ENCODE results near the gene MDP1. TPM values are rescaled to one million over a fixed set of nuclear protein-coding genes. Genes with fewer than 3 reads are reported as not detected.
"Not testable (repeated sequence)": the region's sequence is repeated elsewhere in the genome, so short reads cannot be mapped to it uniquely, and the experiment has no call there.

MDP1 gene
- total RNA-seq, 1 donor: 4.5 TPM

GRCh38 chr14:24204163-24205146, 11.4 kb downstream of the MDP1 start:
- H3K4me3 ChIP-seq (ENCODE audit: low read length): no peak overlapping the region
- H3K9me3 ChIP-seq (ENCODE audit: low read depth, low read length): no peaks in the 10 kb centered on the region
- H3K27me3 ChIP-seq (ENCODE audit: insufficient read depth, low read length): no peaks in the 10 kb centered on the region
- peaks cover 7% of the 10 kb centered on the region for H3K4me1 ChIP-seq (ENCODE audit: insufficient read depth, low read length)

- peaks cover 16% of the 10 kb centered on the region for H3K4me1 ChIP-seq (ENCODE audit: insufficient read depth, low read length)
- not testable (repeated sequence) for H3K27me3 ChIP-seq (ENCODE audit: insufficient read depth, low read length); H3K4me3 ChIP-seq (ENCODE audit: low read length); H3K9me3 ChIP-seq (ENCODE audit: low read depth, low read length)
Measured at GRCh38 chr14:24203249-24203886, 12.5 kb downstream of the MDP1 start.

- not testable (repeated sequence) for H3K9me3 ChIP-seq (ENCODE audit: low read depth, low read length); H3K27me3 ChIP-seq (ENCODE audit: insufficient read depth, low read length); H3K4me3 ChIP-seq (ENCODE audit: low read length)
- H3K4me1 ChIP-seq (ENCODE audit: insufficient read depth, low read length): peaks cover 14% of the 10 kb centered on the region
Measured at GRCh38 chr14:24202538-24202937, 13.3 kb downstream of the MDP1 start.

- H3K4me1 ChIP-seq (ENCODE audit: insufficient read depth, low read length): peaks cover 36% of the 10 kb centered on the region
- H3K9me3 ChIP-seq (ENCODE audit: low read depth, low read length): no peaks in the 10 kb centered on the region
- H3K4me3 ChIP-seq (ENCODE audit: low read length): no peak overlapping the region
- H3K27me3 ChIP-seq (ENCODE audit: insufficient read depth, low read length): no peaks in the 10 kb centered on the region
Measured at GRCh38 chr14:24198814-24199524, 16.9 kb downstream of the MDP1 start.

GRCh38 chr14:24197056-24197450, 18.8 kb downstream of the MDP1 start:
- Histone ChIP-seq H3K9me3 (ENCODE audit: low read depth, low read length) (no peaks in the 10 kb centered on the region), H3K27me3 (ENCODE audit: insufficient read depth, low read length) (no peaks in the 10 kb centered on the region), H3K4me1 (ENCODE audit: insufficient read depth, low read length) (peaks cover 36% of the 10 kb centered on the region), H3K4me3 (ENCODE audit: low read length) (no peak overlapping the region)

GRCh38 chr14:24196071-24197055, 19.5 kb downstream of the MDP1 start:
- H3K4me1 ChIP-seq (ENCODE audit: insufficient read depth, low read length): peaks cover 36% of the 10 kb centered on the region
- H3K9me3 ChIP-seq (ENCODE audit: low read depth, low read length): no peaks in the 10 kb centered on the region
- no peaks in the 10 kb centered on the region for H3K27me3 ChIP-seq (ENCODE audit: insufficient read depth, low read length)
- H3K4me3 ChIP-seq (ENCODE audit: low read length): peak overlapping the region; percentile 67

GRCh38 chr14:24195186-24196070, 20.4 kb downstream of the MDP1 start, which contains the start of gene TM9SF1:
TSS of gene TM9SF1 (minus strand) at chr14:24195441. CDS start at chr14:24195019, 422 bp downstream.
- no peaks in the 10 kb centered on the region for H3K9me3 ChIP-seq (ENCODE audit: low read depth, low read length)
- peaks cover 36% of the 10 kb centered on the region for H3K4me1 ChIP-seq (ENCODE audit: insufficient read depth, low read length)
- peak within 1 kb of the TSS; percentile 67 for H3K4me3 ChIP-seq (ENCODE audit: low read length)
- no peaks in the 10 kb centered on the region for H3K27me3 ChIP-seq (ENCODE audit: insufficient read depth, low read length)

- no peaks in the 10 kb centered on the region for H3K27me3 ChIP-seq (ENCODE audit: insufficient read depth, low read length)
- no peaks in the 10 kb centered on the region for H3K9me3 ChIP-seq (ENCODE audit: low read depth, low read length)
- peak overlapping the region; percentile 67 for H3K4me3 ChIP-seq (ENCODE audit: low read length)
- H3K4me1 ChIP-seq (ENCODE audit: insufficient read depth, low read length): peaks cover 36% of the 10 kb centered on the region
Measured at GRCh38 chr14:24194873-24195185, 21.0 kb downstream of the MDP1 start.

GRCh38 chr14:24194186-24194872, 21.5 kb downstream of the MDP1 start:
- H3K9me3 ChIP-seq (ENCODE audit: low read depth, low read length): no peaks in the 10 kb centered on the region
- no peak overlapping the region for H3K4me3 ChIP-seq (ENCODE audit: low read length)
- H3K27me3 ChIP-seq (ENCODE audit: insufficient read depth, low read length): no peaks in the 10 kb centered on the region
- H3K4me1 ChIP-seq (ENCODE audit: insufficient read depth, low read length): peaks cover 39% of the 10 kb centered on the region

- H3K4me3 ChIP-seq (ENCODE audit: low read length): no peak overlapping the region
- H3K4me1 ChIP-seq (ENCODE audit: insufficient read depth, low read length): peaks cover 43% of the 10 kb centered on the region
- H3K27me3 ChIP-seq (ENCODE audit: insufficient read depth, low read length): no peaks in the 10 kb centered on the region
- no peaks in the 10 kb centered on the region for H3K9me3 ChIP-seq (ENCODE audit: low read depth, low read length)
Measured at GRCh38 chr14:24192933-24193332, 22.9 kb downstream of the MDP1 start.

- peaks cover 37% of the 10 kb centered on the region for H3K4me1 ChIP-seq (ENCODE audit: insufficient read depth, low read length)
- H3K4me3 ChIP-seq (ENCODE audit: low read length): no peak overlapping the region
- H3K9me3 ChIP-seq (ENCODE audit: low read depth, low read length): no peaks in the 10 kb centered on the region
- H3K27me3 ChIP-seq (ENCODE audit: insufficient read depth, low read length): no peaks in the 10 kb centered on the region
Measured at GRCh38 chr14:24190416-24190815, 25.4 kb downstream of the MDP1 start.

GRCh38 chr14:24189460-24189859, 26.4 kb downstream of the MDP1 start:
- no peaks in the 10 kb centered on the region for H3K9me3 ChIP-seq (ENCODE audit: low read depth, low read length)
- H3K4me1 ChIP-seq (ENCODE audit: insufficient read depth, low read length): peaks cover 31% of the 10 kb centered on the region
- H3K4me3 ChIP-seq (ENCODE audit: low read length): no peak overlapping the region
- no peaks in the 10 kb centered on the region for H3K27me3 ChIP-seq (ENCODE audit: insufficient read depth, low read length)

GRCh38 chr14:24189059-24189375, 26.8 kb downstream of the MDP1 start:
- Histone ChIP-seq H3K27me3 (ENCODE audit: insufficient read depth, low read length) (no peaks in the 10 kb centered on the region), H3K4me3 (ENCODE audit: low read length) (no peak overlapping the region), H3K9me3 (ENCODE audit: low read depth, low read length) (no peaks in the 10 kb centered on the region), H3K4me1 (ENCODE audit: insufficient read depth, low read length) (peaks cover 27% of the 10 kb centered on the region)
